NB4 (cell line): Measurements from ENCODE around the gene UHRF2.

Experiments used
- DNase-seq: peaks from one replicate; pipeline ENCODE4 v3.0.0; 2010; ENCODE audit warnings: low read depth
- H3K4me3 ChIP-seq: one replicate; pipeline ENCODE4 v1.5.1; 2011; ENCODE audit warnings: mild to moderate bottlenecking, low read depth, low read length, moderate library complexity
- CTCF ChIP-seq: IDR thresholded peaks from one replicate; pipeline ENCODE4 v1.5.1; 2012; ENCODE audit warnings: low read depth, low read length
- MAX ChIP-seq: IDR thresholded peaks from 2 replicates; pipeline ENCODE4 v1.6.1; 2011; ENCODE audit warnings: low read depth, low read length
- MYC ChIP-seq: IDR thresholded peaks from 2 replicates; pipeline ENCODE4 v1.6.1; 2011; ENCODE audit warnings: low read depth, low read length
- POLR2A ChIP-seq: IDR thresholded peaks from 2 replicates; pipeline ENCODE4 v1.6.1; 2011; ENCODE audit warnings: mild to moderate bottlenecking; ENCODE audit not compliant: insufficient read length; ENCODE audit errors: extremely low read depth

Gene UHRF2

DNA sequence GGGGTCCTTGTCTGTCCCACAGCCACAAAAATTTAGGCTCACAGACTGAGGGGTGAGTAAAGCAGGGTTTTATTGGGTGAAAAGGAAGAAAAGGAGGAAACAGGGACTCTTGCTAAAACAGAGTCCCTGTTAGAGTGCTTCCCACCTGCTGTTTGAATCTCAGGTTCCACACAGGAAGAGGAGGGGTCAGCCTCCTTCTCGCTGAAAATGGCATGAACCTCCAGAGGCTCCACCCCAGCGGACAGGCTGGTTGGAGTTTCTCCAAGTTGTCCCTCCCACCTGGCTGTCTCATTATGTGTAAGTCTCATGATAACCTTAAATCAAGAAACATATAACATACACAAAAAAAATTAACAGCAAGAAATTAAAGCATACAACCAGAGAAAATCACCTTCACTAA is 28.3 kb upstream of the UHRF2 start:
- TF ChIP-seq CTCF (no peak), MAX (no peak)
- H3K4me3 ChIP-seq = no peak overlapping the region
- no peak for DNase-seq

- TF ChIP-seq MYC = no peak
- TF ChIP-seq CTCF = no peak
- no peak for TF ChIP-seq MAX
- no peak for TF ChIP-seq POLR2A
- no peak overlapping the region for H3K4me3 ChIP-seq
- no peak for DNase-seq
These were observed 13.9 kb upstream of the UHRF2 start for GRCh38 chr9:6399071-6399470.

- peak; percentile 82 for DNase-seq
- no peak overlapping the region for H3K4me3 ChIP-seq
- TF ChIP-seq CTCF (no peak), POLR2A (no peak), MYC (peak; percentile 39; the same call in 1 of the 2 replicates), MAX (peak; percentile 62)
These were observed 7.6 kb upstream of the UHRF2 start for GRCh38 chr9:6405371-6405770.

DNA sequence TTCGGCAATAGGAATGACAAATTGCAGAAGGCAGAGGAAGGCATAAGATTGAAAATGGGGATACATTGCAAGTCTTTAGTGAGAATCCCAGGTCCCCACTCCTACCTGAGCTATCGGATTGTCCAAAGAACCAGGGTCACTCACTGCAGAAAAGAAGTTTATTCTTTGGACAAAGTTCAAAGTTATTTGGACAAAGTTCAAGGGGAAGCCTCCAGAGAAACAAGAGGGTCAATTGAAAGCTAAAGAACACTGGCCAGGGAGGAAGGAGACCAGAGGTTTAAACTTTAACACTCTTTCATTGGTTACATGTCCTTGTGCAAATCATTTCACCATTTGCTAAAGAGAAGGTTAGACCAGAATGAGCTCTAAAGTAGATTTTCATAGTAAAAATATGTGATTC is 5.2 kb upstream of the UHRF2 start:
- TF ChIP-seq CTCF = no peak
- no peak for TF ChIP-seq POLR2A
- no peak for TF ChIP-seq MAX
- TF ChIP-seq MYC = no peak
- no peak overlapping the region for H3K4me3 ChIP-seq
- no peak for DNase-seq

DNA sequence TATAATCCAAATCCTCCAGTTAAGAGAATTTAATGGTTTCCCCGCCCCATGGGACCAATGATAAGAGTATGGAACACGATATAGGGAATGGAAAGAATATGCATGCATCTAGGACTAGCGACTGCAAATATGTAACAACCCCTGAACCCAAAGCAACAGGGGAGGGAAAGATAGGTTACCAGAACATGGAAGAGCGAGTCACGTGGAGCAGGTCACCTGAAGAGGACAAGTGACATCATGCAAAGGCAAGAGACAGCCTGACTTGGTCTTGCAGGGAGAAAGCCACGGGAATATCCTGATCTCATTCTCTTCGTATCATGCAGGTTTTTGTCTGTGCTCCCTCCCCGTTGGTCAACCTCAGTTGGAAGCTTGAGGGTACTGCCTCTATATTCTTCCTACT is 4.7 kb upstream of the UHRF2 start:
- no peak for TF ChIP-seq CTCF
- no peak for TF ChIP-seq MAX
- TF ChIP-seq MYC = no peak
- TF ChIP-seq POLR2A = no peak

DNA sequence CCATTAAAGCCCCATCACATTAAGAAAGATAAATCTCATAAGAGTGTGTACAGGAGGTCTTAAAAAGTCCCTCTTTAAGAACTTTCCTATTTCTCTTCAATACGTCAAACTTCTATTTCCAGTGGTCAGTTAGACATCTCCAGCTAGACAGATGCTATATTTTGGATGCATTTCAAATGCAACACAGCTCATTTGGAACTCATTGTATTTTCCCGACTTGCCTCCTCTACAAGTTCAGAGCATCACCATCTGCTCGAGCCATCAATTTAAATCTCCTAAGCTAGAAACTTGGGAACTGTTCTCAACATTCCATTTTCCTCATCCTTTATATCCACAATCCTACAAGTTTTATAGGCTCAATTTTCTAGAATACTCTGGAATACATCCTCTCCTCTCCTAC is 3.2 kb upstream of the UHRF2 start:
- no peak for TF ChIP-seq CTCF
- no peak for TF ChIP-seq MYC
- TF ChIP-seq MAX = no peak
- no peak overlapping the region for H3K4me3 ChIP-seq
- DNase-seq = no peak

More for the DNA sequence above, 4.7 kb upstream of the UHRF2 start:
- DNase-seq = no peak
- no peak overlapping the region for H3K4me3 ChIP-seq
